Stimulated activated CD8-positive, alpha-beta memory T cell treated with anti-CD3 and anti-CD28 coated beads, Interleukin-4, amount 100 ng/mL, for 48 hours (primary cell): ENCODE data around the gene ZNF70.

Experiments
- DNase-seq: peaks from one replicate; pipeline ENCODE4 v3.0.0-alpha.2; 2020

The ZNF70 gene

DNA sequence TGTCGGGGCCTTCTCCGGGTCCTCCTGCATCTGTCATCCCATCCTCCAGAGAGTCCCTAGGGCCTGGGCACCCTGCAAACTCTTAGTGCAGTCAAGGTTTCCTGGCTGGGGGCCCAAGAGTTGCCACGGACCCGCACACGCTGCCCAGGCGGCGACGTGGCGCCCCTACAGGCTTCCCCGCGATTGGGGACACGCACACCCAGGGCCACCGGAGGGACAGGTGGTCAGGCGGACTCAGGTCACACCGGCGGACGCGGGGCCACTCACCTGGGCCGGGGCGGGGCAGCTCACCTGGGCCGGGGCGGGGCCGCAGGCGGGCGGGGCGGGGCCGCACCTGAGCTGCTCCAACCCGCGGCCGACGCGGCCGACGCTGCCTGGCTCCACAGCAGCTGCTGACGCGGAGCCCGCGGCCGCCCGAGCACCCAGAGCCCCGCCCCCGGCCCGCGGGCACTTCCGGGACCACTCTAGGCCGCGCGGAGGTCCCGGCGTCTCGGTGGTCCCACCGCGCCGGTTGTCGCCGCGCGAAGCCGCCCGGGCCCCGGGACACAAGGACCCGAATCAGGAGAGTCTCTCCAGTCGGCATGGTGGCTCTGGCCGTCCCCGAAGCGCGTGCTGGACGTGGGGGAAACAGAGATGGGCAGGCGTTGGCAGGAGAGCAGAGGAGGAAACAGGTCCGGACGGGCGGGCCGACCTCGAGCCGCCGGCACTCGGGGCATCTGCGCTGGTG is at the start of gene ZNF70:
ZNF70 (minus strand) TSS at position 399 of the 727 bp plus-strand sequence. CDS start 5,972 bp downstream, outside the sequence.
- peak; percentile 86 for DNase-seq

- DNase-seq = no peak
Observed at GRCh38 chr22:23796461-23796860, 45.5 kb upstream of the ZNF70 start.

- DNase-seq = no peak
Observed at GRCh38 chr22:23793326-23793725, 42.4 kb upstream of the ZNF70 start.

- no peak for DNase-seq
Observed at GRCh38 chr22:23791738-23792645, 41.1 kb upstream of the ZNF70 start.

GRCh38 chr22:23790819-23791737 is 40.2 kb upstream of the ZNF70 start:
- DNase-seq = no peak

GRCh38 chr22:23789638-23790037 is 38.7 kb upstream of the ZNF70 start:
- no peak for DNase-seq

DNA sequence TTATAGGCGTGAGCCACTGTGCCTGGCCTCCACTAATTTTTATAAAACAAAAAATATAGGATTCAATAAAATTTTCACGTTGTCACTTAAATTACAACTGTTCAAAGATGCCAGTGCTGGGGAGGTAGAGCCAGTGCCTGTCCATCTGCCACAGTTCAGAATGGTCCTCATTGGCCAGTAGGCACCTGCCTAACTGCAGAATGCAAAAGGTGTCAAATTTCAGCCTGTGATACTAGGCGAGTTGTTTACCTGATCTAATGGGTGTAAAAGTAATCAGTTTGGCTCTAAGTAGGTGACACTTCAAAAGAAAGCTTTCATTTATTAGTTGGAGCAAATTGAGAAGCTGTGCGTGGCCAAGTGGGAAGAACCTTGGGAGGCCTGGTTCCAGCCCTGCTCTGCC is 38.2 kb upstream of the ZNF70 start:
- DNase-seq = no peak

GRCh38 chr22:23787910-23788309 is 37.0 kb upstream of the ZNF70 start:
- no peak for DNase-seq

DNA sequence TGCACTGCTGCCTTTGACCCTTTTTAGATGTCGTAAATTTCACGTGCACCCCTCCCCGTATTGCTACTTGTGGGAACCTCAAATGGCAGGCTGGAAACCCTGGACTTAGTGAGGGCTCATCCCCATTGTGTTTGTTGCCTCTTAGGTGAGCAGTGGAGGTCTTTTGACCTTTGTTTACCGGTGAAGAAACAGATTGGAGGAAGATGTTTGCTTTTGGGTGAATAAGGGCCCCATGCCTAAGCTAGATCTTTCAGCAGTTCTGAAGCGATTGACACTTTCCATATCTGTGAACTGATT is 36.6 kb upstream of the ZNF70 start:
- DNase-seq = no peak

DNA sequence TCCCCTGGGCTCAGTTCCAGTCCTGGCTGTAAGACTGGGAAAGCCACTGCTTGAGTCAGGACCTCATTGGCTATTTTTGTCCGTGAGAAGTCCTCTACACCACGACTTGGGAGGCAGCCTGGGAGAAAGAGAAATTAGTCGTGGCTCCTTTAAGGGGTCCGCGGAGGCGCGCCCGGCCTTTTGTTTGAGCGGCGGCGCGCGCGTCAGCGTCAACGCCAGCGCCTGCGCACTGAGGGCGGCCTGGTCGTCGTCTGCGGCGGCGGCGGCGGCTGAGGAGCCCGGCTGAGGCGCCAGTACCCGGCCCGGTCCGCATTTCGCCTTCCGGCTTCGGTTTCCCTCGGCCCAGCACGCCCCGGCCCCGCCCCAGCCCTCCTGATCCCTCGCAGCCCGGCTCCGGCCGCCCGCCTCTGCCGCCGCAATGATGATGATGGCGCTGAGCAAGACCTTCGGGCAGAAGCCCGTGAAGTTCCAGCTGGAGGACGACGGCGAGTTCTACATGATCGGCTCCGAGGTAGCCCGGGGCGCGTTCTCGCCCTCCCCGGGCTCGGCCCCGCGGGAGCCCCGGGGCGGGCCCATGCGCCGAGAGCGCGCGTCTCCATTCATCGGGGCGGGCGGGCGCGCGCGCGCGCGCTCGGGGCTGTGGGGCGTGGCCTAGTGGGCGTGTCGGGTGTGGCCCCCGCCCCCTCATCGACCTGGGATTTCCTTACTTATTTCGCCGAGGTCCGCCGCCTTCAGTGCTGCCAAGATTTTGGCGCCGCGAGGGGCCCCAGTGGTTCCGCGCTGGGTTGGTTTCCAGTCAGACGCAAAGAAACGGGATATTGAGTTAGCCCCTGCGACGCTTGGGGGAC is 36.1 kb upstream of the ZNF70 start, which contains the start of gene SMARCB1:
SMARCB1 (plus strand) TSS at position 215 of the 848 bp plus-strand sequence; CDS start at position 419, 204 bp downstream.
- peak; percentile 95 for DNase-seq

DNA sequence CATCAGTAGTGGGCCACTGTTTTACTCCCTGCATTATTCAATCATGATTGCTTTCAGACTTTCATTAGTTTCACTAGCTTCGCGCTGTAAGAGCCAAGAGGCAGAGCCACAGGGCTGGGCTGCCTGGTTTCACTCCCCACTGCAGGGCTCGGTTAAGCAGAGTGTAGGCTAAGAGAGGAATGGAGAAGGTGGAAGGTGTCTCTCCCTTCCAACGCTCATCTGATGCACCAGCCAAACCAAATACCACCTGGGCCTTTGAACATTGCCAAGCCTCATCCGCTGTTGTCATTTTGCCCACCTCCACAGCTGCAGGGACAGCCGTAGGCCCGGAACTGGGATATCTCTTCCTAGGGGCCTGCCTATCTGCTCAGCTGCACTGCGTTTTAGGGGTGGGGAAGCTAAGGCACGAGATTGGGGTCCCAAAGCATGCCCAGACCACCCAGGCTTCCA is 35.4 kb upstream of the ZNF70 start:
- DNase-seq = no peak

- no peak for DNase-seq
Observed at GRCh38 chr22:23784215-23784732, 33.4 kb upstream of the ZNF70 start.

- DNase-seq = no peak
Observed at GRCh38 chr22:23783265-23784150, 32.6 kb upstream of the ZNF70 start.

DNA sequence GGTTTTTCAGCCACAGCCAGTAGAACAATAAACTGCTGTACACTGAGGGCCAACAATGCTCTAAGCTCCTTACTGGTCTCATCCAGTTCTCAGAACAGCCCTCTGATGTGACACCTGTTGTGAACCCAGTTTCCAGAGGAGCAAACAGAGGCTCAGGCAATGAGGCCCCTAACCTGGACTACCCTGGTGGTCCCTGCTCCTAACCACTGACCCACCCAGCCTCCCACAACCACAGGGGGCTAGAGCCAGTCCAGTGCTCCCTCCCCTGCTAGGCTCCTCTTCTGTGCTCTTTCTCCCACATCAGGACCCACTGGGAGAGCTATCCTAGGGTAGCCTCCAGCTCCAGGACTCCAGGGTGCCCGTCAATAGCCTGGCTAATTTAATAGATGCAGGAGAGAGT is 31.8 kb upstream of the ZNF70 start:
- no peak for DNase-seq

GRCh38 chr22:23782252-23782651 is 31.3 kb upstream of the ZNF70 start:
- no peak for DNase-seq

- no peak for DNase-seq
Observed at GRCh38 chr22:23781511-23782183, 30.7 kb upstream of the ZNF70 start.

GRCh38 chr22:23781065-23781464 is 30.2 kb upstream of the ZNF70 start:
- DNase-seq = no peak

DNA sequence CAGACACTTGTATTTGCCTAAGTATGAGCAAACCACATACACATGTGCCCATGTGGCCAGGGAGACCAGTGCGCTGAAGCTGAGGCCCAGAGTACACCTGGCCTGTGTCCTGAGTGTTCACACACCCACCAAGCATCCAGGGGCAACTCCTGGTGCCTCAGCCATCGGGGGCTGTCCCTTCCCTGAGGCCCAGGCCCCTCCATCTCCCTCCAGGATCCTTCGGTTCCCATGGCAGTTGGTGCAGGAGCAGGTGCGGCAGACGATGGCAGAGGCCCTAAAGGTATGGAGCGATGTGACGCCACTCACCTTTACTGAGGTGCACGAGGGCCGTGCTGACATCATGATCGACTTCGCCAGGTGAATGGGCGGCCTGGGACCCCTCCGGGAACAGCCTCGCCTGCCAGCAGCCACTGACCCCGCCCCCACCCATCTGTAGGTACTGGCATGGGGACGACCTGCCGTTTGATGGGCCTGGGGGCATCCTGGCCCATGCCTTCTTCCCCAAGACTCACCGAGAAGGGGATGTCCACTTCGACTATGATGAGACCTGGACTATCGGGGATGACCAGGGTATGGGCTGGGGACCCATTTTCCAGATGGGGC is 29.3 kb upstream of the ZNF70 start:
- DNase-seq = no peak

DNA sequence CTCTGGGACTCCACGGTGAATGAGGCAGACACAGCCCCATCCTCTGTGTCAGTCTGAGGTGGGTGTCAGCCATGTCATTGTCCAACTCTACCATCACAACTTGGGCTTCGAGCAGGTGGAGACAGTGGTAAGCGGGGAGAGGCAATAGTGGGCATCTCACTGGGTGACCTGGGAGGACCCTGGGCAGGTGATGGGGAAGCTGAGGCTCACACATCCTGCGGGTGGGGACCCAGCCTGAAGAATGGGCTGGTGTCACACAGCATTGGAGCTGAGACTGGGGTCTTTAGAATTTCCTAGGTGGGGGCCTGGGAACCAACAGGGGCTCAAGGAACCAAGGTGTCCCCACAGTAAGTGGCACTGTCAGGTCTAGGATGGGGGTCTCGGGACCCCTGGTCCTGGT is 28.8 kb upstream of the ZNF70 start:
- no peak for DNase-seq

- no peak for DNase-seq
Observed at GRCh38 chr22:23779083-23779482, 28.2 kb upstream of the ZNF70 start.
